ENCODE measurements around the gene JAKMIP1.
A peak's percentile ranks its signal among the peaks of the same experiment; 100 is the strongest.

Gene JAKMIP1

DNA sequence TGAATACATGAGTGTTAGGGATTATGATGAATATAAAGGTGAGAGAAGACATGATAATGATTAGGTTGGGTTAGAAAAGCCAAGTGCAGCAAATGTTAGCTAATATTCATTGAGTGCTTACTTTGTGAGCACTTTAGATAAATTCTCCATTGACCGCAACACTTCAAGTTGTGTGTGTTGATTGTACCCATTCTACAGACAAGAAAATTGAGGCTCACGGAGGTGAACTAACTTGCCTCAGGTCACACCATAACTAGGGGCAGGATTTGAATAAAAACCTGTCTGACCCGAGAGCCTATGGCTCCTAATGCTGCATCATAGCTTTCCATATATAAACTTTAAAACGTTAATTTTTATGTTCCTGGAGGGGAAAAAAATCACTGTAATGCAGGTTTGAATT is 167.0 kb downstream of the JAKMIP1 start:
- no peak for DNase-seq

DNA sequence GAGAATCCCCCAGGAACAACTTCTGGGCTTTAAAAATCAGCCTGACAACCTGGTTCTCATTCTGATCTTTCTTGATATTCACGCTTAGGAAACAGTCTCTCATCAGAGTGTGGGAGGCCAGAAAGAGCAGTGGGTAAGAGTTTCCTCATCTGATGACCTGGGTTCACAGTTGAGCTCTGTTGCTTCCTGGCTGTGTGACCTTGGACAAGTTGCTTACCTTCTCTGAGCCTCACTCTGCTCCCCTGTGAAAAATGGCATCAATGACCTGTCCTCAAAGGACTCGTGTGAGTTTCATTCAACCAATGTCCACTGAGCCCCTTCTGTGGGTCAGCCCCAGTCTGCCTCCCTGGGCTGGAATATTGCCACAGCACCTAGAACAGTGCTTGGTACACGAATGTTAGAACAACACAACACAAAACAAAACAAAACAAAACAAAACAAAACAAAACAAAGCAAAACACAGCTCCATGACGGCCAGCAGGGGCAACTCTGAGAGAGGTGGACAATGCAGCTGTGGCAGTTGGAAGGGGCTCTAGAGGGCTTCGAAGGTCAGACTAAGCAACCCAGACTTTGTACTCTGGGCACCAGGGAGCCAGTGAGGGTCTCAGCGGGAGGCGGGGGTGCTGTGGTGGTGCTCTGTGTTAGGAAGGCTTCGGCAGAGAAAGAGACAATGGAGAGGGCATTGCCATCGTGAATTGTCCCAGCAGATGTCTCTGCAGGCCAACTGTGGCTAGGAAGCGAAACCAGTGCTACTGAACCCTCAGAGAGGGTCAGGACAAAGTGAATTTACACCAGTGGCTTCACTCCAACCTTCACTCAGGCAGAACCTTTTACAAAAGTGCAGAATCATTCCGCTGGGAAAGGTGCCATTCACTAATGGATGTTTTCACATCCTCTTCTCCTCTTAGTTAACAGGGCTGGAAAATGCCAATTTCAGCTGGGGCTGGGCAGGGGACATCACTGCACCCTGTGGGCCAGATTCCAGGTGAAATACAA is 167.8 kb downstream of the JAKMIP1 start:
- no peak for DNase-seq

DNA sequence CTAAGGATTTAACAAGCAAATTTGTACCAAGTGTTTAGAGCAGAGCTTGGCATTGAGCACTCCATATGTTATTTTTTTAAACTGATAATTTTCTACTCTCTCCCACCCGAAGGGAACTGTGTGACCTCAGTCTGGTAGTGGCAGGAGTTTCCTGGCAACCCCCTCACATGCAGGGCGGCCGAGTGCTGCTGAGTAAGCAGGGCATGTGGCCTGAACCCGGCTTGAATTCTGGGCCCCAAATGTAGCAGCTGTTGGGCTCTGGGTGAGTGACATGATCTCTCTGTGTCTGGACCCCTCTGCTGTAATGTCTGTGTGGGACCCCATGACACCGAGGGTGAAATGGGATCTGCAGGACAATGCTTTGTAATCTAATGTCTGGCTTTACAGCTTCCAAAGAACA is 168.5 kb downstream of the JAKMIP1 start:
- DNase-seq, result no peak

DNA sequence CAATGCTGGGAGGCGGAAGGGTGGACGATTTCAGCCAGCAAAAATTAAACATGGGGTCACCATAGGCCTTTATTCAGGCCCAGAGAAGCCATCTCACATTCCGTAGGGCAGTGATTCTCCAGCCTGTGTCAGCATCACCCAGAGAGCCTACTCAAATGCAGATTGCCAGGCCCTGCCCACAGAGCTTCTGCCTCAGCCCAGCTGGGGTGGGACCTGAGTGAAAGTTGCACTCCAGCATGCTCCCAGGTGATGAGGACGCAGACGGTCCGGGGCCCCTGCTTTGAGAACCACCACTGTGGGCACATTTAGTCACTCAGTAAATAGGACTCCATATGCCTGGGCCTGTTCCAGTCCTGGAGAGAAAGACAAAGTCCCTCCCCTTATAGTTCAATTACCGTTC is 169.7 kb downstream of the JAKMIP1 start:
- no peak for DNase-seq

DNA sequence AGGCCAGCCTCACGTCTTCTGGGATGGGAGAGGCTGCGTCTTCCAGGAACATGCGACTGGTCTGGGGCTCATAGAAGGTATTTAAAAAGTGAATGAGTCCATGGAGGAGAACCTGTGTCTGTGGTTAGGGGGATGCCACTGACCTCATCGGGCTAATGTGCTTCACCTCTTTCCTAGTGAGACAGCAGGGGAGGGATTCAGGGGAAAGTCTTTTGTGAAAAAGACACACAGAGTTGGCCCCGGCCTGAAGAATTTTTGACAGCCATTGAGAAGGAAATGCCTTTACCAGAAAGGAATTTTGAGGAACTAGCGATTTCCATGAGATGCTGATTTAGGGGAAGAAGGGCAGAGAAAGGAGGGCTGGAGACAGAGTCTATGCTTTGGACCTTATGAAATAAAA is 171.1 kb downstream of the JAKMIP1 start:
- DNase-seq, result no peak

- no peak for DNase-seq
Observed at GRCh38 chr4:6028168-6028567, 172.2 kb downstream of the JAKMIP1 start.

DNA sequence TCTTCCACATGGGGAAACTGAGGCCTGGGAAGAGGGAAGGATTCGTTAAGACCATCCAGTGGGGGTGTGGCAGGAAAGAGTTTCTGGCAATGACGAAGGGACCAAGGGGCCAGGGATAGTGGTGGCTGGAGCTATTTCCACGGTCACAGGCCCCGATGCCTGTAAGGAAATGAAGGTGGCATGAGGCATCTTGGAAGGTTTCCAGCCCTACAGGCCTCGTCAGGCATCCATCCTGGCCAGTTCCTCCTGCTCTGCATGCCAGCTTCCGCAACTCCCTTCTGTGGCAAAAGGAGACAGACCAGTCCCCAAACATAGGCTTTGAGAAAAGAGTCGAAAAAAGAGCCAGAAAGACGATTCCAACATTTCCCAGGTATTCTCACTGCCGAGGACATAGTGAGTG is 173.0 kb downstream of the JAKMIP1 start:
- no peak for DNase-seq

DNA sequence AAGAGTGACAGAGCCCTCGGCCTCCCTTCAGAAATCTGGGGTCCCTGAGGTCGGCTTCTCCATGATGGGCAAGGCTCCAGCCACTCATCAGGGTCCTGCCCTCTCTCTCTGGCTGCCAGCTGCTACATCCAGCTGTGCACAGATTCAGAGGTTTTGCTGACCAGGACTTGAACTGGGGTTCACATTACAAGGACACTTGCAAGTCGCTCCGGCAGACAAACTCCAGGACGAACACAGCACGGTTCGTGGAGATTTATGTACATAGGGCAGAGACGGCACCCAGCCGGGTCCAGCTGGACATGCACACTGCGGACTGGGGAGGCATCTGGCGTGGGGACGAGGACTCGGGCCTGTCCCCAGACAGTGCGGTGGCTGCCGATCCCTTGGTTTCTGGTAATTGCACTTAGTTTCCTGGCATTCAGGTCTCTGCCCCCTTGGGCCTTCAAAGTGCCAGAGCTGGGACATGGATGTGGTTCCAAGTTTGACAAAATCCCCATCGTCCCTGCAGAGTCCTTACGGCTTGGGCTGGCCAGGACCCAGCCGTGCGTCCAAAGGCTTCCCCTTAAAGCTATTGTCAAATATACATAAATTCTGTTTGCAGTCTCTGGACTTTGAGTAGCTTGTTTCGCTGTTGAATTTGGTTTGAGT is 175.9 kb downstream of the JAKMIP1 start:
- no peak for DNase-seq

DNA sequence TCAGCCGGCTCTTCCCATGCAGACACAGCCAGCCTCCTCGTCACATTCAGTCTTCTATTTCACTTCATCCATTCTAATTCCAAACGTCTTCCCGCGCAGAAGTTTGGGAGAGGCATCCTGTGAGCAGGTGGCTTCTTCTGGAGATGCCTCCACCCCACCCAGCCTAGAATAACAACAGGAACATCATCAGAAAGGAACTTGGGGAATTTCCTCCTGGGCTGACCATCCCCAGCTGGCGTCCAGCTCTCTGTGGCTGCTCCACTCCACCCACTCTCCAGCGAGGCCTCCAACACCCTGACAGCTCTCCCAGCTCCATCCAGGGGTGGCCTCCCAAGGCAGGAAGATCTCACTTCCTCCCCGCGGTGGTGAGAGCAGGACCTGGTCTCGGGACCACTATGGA is 176.6 kb downstream of the JAKMIP1 start:
- no peak for DNase-seq

- no peak for DNase-seq
Observed at GRCh38 chr4:6022607-6023288, 177.6 kb downstream of the JAKMIP1 start.

GRCh38 chr4:6021831-6022606 is 178.3 kb downstream of the JAKMIP1 start:
- no peak for DNase-seq

- DNase-seq, result no peak
Observed at GRCh38 chr4:6020613-6021012, 179.7 kb downstream of the JAKMIP1 start.

- peak; percentile 44 for DNase-seq
Observed at GRCh38 chr4:6019316-6020263, 180.8 kb downstream of the JAKMIP1 start.

DNA sequence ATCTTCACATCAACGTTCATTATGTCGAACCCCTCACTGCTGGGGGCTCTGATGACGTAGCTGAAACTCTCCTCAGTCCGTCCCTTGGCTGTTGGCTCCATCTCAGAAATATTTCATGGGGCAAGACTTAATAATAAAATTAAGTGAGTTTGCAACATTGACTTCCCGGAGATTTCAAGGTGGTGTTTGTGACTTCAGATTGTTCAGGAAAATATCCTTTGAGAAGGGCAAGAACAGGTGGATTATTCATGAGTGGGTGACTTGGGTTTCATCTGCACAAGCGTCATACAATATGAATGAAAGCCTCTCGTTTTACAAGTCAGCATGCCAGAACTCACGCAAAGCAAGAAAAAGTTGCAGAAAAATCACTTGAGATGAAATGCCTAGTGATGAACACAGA is 182.0 kb downstream of the JAKMIP1 start, which contains the start of gene C4orf50:
TSS of gene C4orf50 (minus strand) at position 101 of the 400 bp plus-strand sequence.
- DNase-seq, result no peak

- DNase-seq, result no peak
Observed at GRCh38 chr4:6017800-6018199, 182.5 kb downstream of the JAKMIP1 start.

DNA sequence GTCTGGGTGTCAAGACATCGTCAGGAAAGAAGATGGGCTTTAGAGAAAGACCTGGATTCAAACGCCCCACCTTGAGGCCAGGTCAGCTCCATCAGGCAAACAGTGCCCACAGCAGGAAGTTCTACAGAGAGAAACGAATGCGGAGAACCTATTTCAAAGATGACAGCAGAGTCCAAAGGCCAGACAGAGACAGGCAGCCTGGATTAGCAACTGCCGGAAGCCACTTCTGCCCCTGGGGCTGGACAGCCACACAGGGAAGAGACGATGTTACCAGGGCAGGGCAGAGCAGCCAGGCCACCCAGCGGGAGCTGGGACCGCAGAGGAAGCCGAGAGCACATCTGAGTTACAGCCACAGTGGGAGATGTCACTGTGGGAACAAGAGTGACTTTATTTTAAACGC is 183.3 kb downstream of the JAKMIP1 start:
- no peak for DNase-seq

DNA sequence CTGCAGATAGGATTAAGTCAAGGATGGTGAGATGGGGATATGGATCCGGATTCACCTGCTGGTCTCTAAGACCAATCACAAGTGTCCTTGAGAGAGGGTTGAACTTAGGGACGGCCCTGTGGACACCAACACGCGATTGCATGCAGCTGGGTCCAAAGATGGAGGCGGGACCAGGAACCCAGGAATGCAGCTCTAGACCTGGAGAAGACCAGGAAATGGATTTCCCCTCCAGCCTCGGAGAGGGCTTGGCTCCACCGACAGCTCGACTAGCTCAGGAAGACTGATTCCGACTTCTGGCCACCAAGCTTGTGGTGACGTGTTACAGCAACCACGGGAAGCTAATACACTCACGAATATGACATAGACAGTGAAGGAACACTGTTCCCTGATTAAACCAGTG is 186.8 kb downstream of the JAKMIP1 start:
- no peak for DNase-seq

DNA sequence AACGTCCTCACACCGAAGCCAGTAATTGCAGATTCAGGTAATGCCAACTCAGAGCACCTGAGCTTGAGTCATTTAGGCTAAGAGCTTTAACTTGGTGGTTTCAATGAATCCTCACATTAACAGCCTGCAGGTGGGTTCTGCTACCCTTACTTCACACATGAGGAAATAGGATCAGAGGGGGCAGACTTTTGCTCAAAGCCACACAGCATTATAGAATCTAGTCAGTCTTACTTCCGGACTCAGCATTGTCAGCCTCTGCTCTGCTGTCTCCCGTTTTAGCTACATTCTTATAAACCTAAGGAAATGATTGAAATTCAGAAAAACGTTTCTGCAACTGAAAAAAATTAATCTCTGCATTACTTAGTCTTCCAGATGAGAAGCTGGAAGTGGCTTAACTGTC is 188.1 kb downstream of the JAKMIP1 start:
- no peak for DNase-seq

GRCh38 chr4:6011686-6012085 is 188.7 kb downstream of the JAKMIP1 start:
- DNase-seq, result no peak

GRCh38 chr4:6011271-6011671 is 189.1 kb downstream of the JAKMIP1 start:
- no peak for DNase-seq

DNA sequence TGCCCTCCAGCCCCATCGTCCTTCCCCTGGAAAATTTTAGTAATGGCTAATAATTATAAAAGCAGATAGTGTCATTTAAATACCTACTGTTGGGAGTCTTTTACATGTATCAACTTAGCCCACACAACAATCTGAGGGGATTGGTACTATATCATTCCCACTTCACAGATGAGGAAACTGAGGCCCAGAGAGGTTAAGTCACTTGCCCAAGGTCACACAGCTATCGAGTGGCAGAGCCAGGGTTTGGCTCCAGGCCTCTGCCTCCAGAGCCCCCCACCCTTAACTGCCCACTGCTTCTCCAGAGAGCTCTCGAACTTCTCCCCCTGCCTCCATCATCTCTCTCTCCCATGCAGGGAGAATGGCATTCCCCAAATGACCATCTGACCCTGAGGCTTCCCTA is 189.6 kb downstream of the JAKMIP1 start:
- DNase-seq, result no peak
